Right lobe of liver (tissue), 6 donors: Measurements from ENCODE around the gene MCEE. TPM values are rescaled to one million over a fixed set of nuclear protein-coding genes. Genes with fewer than 3 reads are reported as not detected.
A peak's percentile ranks its signal among the peaks of the same experiment; 100 is the strongest.

Experiments
- ATAC-seq, 4 donors: fragments of 200-7000 bp; cut with Tn5 transposase; one replicate each; pipeline ENCODE4 v1.9.1; 2020; ENCODE audit warnings: mild to moderate bottlenecking in 4 of 4, moderate library complexity in 4 of 4
- DNase-seq, 3 donors: peaks; one replicate each; pipeline ENCODE4 v3.0.0-alpha.2; 2020
- H3K27ac ChIP-seq, 3 donors: fragments of 200-600 bp; one replicate each; pipeline ENCODE4 v1.8.0; 2022
- H3K27me3 ChIP-seq, 2 donors: fragments of 200-600 bp; one replicate each; pipeline ENCODE4 v1.8.0; 2022
- H3K36me3 ChIP-seq, 4 donors: fragments of 200-600 bp; sonication (generic) in 1 of 4; one replicate each; pipeline versions ENCODE4 v1.5.1 to v1.8.0; 2017 to 2022; ENCODE audit warnings: control low read depth in 1 of 4
- H3K4me1 ChIP-seq, 4 donors: fragments of 200-600 bp; sonication (generic) in 1 of 4; one replicate each; pipeline versions ENCODE4 v1.5.1 to v1.8.0; 2017 to 2022; ENCODE audit warnings: control low read depth in 1 of 4
- H3K4me3 ChIP-seq, 3 donors: fragments of 200-600 bp; one replicate each; pipeline ENCODE4 v1.8.0; 2022
- H3K9me3 ChIP-seq, 4 donors: fragments of 200-600 bp; sonication (generic) in 1 of 4; one replicate each; pipeline versions ENCODE4 v1.5.1 to v1.8.0; 2017 to 2022; ENCODE audit warnings: control low read depth in 1 of 4
- POLR2A ChIP-seq: fragments of 450-650 bp; IDR thresholded peaks from one replicate; pipeline ENCODE4 v1.6.1; 2017; ENCODE audit warnings: antibody characterized with exemption, mild to moderate bottlenecking
- WGBS: methylation state at CpG from one replicate; pipeline ENCODE4 v1.1.6; 2018; ENCODE audit warnings: low coverage, low lambda C conversion rate; ENCODE audit not compliant: insufficient coverage; ENCODE audit errors: missing lambda C conversion rate; 5-methylcytosine and 5-hydroxymethylcytosine counted together
- intact Hi-C, 2 donors: fragments of 100-400 bp; cut with DNase I; formaldehyde crosslinking; loops; one replicate each; pipeline versions ENCODE4 v1.11.2 to v1.14.1; 2022
- total RNA-seq, 6 experiments: library from RNA; depleted of rRNA in 2 of 6; stranded (reverse); fragments of >200 nt in 2 of 6; fragmentation: NEBNext Ultra II Directional in 3 of 6; extraction: Animal tissue kit (Norgen Biotek cat#: 25700) in 3 of 6; gene quantifications; one replicate each; pipeline versions ENCODE4 v1.1.0 to v1.2.4, GENCODE V29; 2016 to 2023
- TF ChIP-seq, protein P1 (sequence below), 4 donors: fragments of 200-600 bp in 3 of 4; fragments of 450-650 bp in 1 of 4; IDR thresholded peaks; one replicate each; pipeline versions ENCODE4 v1.5.1 to v1.8.0; 2016 to 2022; ENCODE audit warnings: antibody characterized with exemption in 4 of 4, mild to moderate bottlenecking in 2 of 4
- donor health status: DM: no; HTN: yes; CAD: no.
- donor health status: DM: no; HTN: no; CAD: no.
- donor health status: DM: no; HTN: no; CAD: no.
- donor health status: DM: no; HTN: yes; CAD: no.
- donor health status: DM: no; HTN: yes; CAD: no.

Gene MCEE
- total RNA-seq, 6 experiments from 2014 or later = 15.5 to 37.8 (median 23.1) TPM

GRCh38 chr2:71130905-71131244 is 846 bp upstream of the MCEE start:
- Histone ChIP-seq H3K9me3 (no peaks in the 10 kb centered on the region), H3K27ac (peak overlapping the region; percentile 87 to 98 (median 94)), H3K4me1 (peaks cover 0 to 20% (median 6%) of the 10 kb centered on the region in 4 donors), H3K36me3 (peaks cover 3 to 30% (median 8%) of the 10 kb centered on the region in 4 donors), H3K27me3 (no peaks in the 10 kb centered on the region), H3K4me3 (peak overlapping the region; percentile 76 to 91 (median 83))
- WGBS = 0% methylated on average over 4 of the region's 4 CpGs
- no peak for DNase-seq
- peak in 1 of 4 donors; percentile 6 for ATAC-seq
- TF ChIP-seq, protein P1, sequence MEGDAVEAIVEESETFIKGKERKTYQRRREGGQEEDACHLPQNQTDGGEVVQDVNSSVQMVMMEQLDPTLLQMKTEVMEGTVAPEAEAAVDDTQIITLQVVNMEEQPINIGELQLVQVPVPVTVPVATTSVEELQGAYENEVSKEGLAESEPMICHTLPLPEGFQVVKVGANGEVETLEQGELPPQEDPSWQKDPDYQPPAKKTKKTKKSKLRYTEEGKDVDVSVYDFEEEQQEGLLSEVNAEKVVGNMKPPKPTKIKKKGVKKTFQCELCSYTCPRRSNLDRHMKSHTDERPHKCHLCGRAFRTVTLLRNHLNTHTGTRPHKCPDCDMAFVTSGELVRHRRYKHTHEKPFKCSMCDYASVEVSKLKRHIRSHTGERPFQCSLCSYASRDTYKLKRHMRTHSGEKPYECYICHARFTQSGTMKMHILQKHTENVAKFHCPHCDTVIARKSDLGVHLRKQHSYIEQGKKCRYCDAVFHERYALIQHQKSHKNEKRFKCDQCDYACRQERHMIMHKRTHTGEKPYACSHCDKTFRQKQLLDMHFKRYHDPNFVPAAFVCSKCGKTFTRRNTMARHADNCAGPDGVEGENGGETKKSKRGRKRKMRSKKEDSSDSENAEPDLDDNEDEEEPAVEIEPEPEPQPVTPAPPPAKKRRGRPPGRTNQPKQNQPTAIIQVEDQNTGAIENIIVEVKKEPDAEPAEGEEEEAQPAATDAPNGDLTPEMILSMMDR (IDR thresholded peaks at IDR 0.05) = no peak
- TF ChIP-seq POLR2A = no peak
- intact Hi-C loops = no loop called here

DNA sequence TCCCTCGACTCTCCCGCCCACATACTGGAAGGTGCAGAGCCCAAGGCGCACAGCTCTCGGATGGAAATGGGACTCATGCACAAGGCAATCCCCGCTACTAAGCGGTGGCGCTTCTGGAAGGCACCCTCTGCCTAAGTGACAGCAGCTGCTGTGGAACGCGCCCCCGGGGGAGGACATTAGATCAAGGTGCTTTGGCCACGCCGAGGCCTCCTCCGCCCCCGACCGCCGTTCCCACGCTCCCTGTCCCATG is 202 bp downstream of the MCEE start:
- intact Hi-C loops = no loop called here
- peaks cover 0 to 20% (median 6%) of the 10 kb centered on the region in 4 donors for H3K4me1 ChIP-seq
- peak; percentile 65 to 79 (median 76) for ATAC-seq
- H3K36me3 ChIP-seq = peaks cover 2 to 19% (median 5%) of the 10 kb centered on the region in 4 donors
- no peak for TF ChIP-seq POLR2A
- TF ChIP-seq, protein P1 (IDR thresholded peaks at IDR 0.05) = no peak
- H3K4me3 ChIP-seq = peak overlapping the region; percentile 76 to 91 (median 83)
- peak overlapping the region; percentile 87 to 98 (median 94) for H3K27ac ChIP-seq
- H3K27me3 ChIP-seq = no peaks in the 10 kb centered on the region
- WGBS = 0% methylated on average over 14 of the region's 17 CpGs
- H3K9me3 ChIP-seq = no peaks in the 10 kb centered on the region
- DNase-seq = no peak

DNA sequence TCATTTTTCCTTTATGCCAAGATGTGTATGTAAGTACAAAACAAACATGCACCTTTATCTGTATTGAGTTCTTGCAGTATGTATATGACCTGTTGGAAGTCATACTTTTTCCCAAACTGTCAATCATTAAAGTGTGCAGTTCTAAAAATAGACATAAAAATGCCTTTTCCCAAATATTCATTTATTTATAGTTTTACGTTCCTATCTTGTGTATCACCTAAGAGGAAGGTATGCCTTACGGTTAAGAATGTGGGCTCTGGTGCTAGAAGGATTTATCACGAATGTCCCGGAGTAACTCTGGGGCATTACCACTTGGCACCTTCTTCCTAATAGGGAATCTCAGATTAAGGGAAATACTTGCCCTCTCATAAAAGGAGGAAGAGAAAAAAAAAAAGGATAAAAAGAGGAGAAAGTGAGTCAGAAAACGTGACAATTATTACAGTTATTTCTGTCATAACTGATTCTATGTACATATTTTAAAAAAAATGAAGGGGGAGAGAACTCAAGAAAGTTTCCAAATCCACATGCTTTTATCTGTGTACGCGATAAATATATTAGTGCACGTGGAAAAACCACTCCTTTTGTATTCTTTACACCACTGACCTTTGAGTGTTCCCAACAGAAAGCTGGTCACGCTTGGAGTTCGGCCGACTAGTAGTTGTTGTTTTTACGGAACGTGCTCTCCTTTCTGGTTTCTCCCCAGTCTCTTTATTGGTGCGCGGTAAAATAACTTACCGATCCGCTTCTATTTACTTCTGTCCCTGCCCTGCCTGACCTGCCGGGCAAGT is 721 bp downstream of the MCEE start:
- DNase-seq = peak in 1 of 3 donors; percentile 78
- no peak for ATAC-seq
- WGBS = under 1% methylated on average over 18 of the region's 18 CpGs
- H3K4me1 ChIP-seq = peaks cover 0 to 20% (median 6%) of the 10 kb centered on the region in 4 donors
- TF ChIP-seq, protein P1 (IDR thresholded peaks at IDR 0.05) = no peak
- TF ChIP-seq POLR2A = no peak
- H3K9me3 ChIP-seq = no peaks in the 10 kb centered on the region
- intact Hi-C loops = no loop called here
- peaks cover 0 to 14% (median 2%) of the 10 kb centered on the region in 4 donors for H3K36me3 ChIP-seq
- peak overlapping the region; percentile 87 to 98 (median 94) for H3K27ac ChIP-seq
- H3K4me3 ChIP-seq = peak overlapping the region; percentile 76 to 91 (median 83)
- no peaks in the 10 kb centered on the region for H3K27me3 ChIP-seq

DNA sequence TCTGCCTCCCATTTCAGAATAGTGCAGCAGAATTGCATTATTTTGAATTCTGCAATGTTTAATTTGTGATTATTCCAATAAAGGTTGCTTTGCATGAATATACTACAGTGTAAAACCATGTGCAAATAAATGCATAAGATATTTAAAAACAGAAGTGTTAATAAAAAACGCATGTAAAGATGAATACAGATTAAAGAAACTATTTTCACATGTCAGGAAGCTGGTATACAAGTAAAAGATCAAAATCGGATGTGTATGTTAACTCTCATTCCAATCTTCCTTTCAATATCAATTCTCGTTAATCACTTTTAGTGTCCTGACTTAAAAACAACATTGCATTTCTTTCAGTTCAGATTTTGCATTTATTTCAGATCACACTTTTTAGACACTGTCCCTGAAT is 3.1 kb downstream of the MCEE start:
- H3K27me3 ChIP-seq = no peaks in the 10 kb centered on the region
- no peak for ATAC-seq
- 25% methylated on average over 3 of the region's 3 CpGs for WGBS

More for the DNA sequence above, 3.1 kb downstream of the MCEE start:
- Histone ChIP-seq H3K4me1 (peaks cover 0 to 16% (median 6%) of the 10 kb centered on the region in 4 donors), H3K9me3 (no peaks in the 10 kb centered on the region), H3K4me3 (no peak overlapping the region), H3K27ac (no peak overlapping the region), H3K36me3 (peaks cover 0 to 5% (median 2%) of the 10 kb centered on the region in 4 donors)
- no peak for DNase-seq
- TF ChIP-seq, protein P1 (IDR thresholded peaks at IDR 0.05) = no peak
- no peak for TF ChIP-seq POLR2A
- intact Hi-C loops = no loop called here
